ENCODE results near the gene CACNA1F. TPM values are rescaled to one million over a fixed set of nuclear protein-coding genes. Genes with fewer than 3 reads are reported as not detected.

CACNA1F gene
- total and polyA plus RNA-seq, 9 of the 15 experiments (the other 6 are each of a cell fraction or from before 2014, with no cell fraction given) = under 0.01 to 0.41 (median 0.03) TPM; not detected in 3

GRCh38 chrX:49155243-49155899 lies 77.8 kb downstream of the CACNA1F start (continued):
- TF ChIP-seq CHD7 (IDR thresholded peaks at IDR 0.05; ENCODE audit: low read depth, low read length) = no peak
- no peak for TF ChIP-seq HINFP (tag; conservative IDR thresholded peaks at IDR 0.05; ENCODE audit: low read depth)
- TF ChIP-seq NFRKB (IDR thresholded peaks at IDR 0.05; ENCODE audit: low read depth) = peak; percentile 26; the same call in 1 of the 2 replicates
- TF ChIP-seq ELF1 (tag; IDR thresholded peaks at IDR 0.05) = no peak
- TF ChIP-seq ATF6 (CRISPR knock-in tag; IDR thresholded peaks at IDR 0.05) = no peak
- 0 out of 2 replicates have a peak, but pooled peaks have one; percentile 39 for TF ChIP-seq POLR2A (conservative IDR thresholded peaks at IDR 0.05)
- TF ChIP-seq ZNF586 (CRISPR knock-in tag; conservative IDR thresholded peaks at IDR 0.05) = no peak
- TF ChIP-seq CHAMP1 (IDR thresholded peaks at IDR 0.05) = no peak
- no peak for TF ChIP-seq MYBL2 (IDR thresholded peaks at IDR 0.05; ENCODE audit: low read depth)
- TF ChIP-seq MYBL2 (CRISPR knock-in tag; IDR thresholded peaks at IDR 0.05; ENCODE audit: borderline replicate concordance) = no peak
